WI38 (cell line): ENCODE data around the gene SAPCD2.

Source experiments
- H3K4me3 ChIP-seq: 2 replicates; pipeline ENCODE4 v1.5.1; 2011; ENCODE audit warnings: low read depth, mild to moderate bottlenecking, control low read depth, low read length
- TF ChIP-seq, protein P1 (sequence below): IDR thresholded peaks from 2 replicates; pipeline ENCODE4 v1.5.1; 2012; ENCODE audit warnings: low read depth, mild to moderate bottlenecking, control low read depth, low read length

Gene SAPCD2

DNA sequence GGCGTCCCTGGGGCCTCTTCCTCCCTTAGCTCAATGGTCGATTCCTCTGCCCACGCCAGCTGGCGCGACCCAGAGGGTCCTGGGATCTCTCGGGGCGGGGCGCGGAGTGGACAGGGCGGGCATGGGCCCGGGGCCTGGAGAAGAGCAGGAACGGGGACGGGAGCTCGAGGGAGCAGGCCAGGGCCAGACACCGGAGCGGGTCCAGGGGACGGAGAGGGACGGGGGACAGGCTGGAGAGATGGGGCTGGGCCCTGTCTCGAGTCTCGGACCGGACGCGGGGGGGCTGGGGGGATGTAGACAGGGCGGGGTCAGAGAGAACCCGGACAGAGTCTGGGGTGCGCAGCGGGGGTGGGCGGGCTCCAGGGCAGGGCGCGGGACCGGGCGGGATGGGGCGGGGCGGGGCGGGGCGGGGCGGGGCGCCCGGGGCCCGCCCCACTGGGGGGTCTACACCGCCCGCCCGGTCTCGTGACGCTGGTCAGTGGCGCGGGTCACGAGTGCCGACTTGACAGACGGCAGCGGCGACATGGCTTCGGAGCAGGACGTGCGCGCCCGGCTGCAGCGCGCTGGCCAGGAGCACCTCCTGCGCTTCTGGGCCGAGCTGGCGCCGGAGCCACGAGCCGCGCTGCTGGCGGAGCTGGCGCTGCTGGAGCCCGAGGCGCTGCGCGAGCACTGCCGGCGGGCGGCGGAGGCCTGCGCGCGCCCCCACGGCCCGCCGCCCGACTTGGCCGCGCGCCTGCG is 6.8 kb upstream of the SAPCD2 start, which contains the start of gene UAP1L1:
TSS of gene UAP1L1 (plus strand) at position 508 of the 738 bp plus-strand sequence. CDS start at position 524, 16 bp downstream.
- TF ChIP-seq, protein P1, sequence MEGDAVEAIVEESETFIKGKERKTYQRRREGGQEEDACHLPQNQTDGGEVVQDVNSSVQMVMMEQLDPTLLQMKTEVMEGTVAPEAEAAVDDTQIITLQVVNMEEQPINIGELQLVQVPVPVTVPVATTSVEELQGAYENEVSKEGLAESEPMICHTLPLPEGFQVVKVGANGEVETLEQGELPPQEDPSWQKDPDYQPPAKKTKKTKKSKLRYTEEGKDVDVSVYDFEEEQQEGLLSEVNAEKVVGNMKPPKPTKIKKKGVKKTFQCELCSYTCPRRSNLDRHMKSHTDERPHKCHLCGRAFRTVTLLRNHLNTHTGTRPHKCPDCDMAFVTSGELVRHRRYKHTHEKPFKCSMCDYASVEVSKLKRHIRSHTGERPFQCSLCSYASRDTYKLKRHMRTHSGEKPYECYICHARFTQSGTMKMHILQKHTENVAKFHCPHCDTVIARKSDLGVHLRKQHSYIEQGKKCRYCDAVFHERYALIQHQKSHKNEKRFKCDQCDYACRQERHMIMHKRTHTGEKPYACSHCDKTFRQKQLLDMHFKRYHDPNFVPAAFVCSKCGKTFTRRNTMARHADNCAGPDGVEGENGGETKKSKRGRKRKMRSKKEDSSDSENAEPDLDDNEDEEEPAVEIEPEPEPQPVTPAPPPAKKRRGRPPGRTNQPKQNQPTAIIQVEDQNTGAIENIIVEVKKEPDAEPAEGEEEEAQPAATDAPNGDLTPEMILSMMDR: no peak
- peak within 1 kb of the TSS; percentile 67 for H3K4me3 ChIP-seq

DNA sequence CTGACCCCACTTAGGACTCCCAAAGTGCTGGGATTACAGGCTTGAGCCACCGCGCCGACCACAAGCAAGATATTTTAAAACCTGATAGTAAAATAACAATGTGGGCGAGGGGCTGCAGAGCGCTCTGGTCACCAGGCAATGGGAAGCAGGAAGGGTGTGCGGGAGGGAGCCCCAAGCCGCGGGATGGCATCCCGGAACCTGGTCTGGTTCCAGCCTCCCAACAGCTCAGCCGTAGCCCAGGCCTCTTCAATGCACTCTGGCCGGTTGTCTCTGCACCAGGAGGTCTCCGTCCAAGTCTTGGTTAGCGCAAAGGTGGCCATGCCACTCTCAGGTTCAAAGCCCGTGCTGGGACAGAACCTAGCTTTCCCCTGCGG is 6.3 kb upstream of the SAPCD2 start:
- TF ChIP-seq, protein P1: no peak
- H3K4me3 ChIP-seq: peak overlapping the region; percentile 36

DNA sequence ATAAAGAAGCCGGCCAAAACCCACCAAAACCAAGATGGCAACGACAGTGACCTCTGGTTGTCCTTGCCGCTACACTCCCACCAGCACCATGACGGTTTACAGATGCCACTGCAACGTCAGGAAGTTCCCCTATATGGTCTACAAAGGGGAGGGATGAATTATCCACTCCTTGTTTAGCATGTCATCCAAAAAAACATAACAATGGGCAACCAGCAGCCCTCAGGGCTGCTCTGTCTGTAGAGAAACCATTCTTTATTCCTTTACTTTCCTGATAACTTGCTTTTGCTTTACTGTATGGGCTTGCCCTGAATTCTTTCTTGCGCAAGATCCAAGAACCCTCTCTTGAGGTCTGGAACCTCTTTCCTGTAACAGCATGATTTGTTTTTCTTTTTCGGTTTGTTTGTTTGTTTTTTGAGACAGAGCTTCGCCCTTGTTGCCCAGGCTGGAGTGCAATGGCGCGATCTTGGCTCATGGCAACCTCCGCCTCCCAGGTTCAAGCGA is 5.0 kb upstream of the SAPCD2 start:
- TF ChIP-seq, protein P1: no peak
- H3K4me3 ChIP-seq: no peak overlapping the region

DNA sequence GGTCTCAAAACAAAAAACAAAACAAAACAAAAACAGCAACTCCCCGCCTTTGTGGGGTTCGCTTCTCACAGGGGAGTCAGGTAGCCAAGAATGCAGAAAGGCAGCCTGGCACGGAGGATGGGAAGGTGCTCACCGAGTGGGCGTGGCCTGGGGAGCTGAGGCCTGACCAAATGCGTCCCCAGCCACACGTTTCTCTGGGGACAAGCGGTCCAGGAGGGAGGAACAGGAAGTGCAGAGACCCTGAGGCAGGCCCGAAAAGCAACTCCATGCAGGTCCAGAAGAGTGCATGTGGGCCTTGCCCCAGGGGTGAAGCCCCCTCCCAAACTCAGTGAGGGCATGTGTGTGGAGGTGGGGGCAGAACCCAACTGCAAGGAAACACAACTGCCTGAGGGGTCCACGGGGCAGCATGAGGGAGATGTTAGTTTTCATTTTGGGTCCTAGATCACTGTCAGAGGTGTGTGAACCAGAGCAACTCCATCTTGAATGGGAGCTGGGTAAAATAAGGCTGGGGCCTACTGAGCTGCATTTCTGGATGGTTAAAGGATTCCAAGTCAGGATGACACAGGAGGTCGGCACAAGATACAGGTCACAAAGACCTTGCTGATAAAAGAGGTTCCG is 4.4 kb upstream of the SAPCD2 start:
- H3K4me3 ChIP-seq: no peak overlapping the region
- TF ChIP-seq, protein P1: no peak

DNA sequence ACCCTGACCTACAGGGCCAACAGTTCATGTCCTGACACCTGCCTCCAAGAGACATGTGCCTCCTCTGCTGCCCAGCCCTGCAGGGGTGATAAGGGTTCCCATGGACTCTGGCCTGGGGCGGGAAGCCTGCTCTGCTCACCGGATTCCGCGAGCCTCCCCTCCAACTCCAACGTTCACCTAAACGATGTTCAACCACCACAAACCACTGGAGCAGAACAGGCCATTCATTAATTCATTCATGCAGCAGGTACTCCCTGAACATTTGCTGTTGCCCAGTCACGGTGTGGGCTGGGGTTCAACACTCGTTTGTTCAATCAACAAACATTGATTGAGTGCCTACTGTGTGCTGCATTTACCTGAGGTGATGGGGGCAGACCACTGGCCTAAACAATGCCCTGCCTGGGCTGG is 3.6 kb upstream of the SAPCD2 start:
- TF ChIP-seq, protein P1: no peak
- H3K4me3 ChIP-seq: no peak overlapping the region

DNA sequence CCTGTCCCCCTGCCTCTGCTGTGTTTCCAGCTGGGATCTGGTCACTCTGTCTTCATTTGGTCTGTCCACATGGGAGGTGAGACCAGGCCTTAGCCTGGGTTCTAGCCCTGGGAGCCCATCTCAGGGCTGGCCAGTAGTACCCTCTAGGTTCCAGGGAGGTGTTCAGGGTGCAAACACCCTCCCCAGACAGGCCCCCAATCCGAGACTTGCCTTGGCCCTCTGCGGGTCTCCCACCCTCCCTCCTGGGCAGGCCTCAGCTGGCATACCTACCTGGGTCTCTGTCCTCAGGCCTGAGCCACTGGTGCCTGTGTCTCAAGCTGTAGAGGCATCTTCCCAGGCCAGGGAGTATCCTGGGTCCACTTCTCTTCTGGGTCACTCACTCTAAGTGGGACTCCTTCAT is 925 bp upstream of the SAPCD2 start:
- TF ChIP-seq, protein P1: no peak
- H3K4me3 ChIP-seq: no peak overlapping the region

DNA sequence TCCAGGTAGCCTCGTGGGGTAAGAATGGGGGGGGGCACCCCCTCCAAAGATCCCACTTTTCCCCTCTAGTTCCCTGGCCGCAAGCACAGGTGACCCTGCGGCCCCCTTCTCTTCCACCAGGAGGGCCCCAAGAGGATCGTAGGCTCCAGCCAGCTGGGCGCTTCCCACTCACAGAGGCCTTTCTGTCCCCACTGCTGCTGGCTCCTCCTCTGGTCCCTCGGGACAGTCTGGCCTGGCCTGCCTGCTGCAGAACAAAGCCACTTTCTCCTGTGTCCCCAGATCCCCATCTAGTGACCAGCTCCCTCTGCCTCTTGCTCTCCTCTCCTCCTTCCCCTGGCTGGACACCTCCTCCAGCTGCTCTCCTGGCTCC is 534 bp upstream of the SAPCD2 start:
- TF ChIP-seq, protein P1: no peak
- H3K4me3 ChIP-seq: peak overlapping the region; percentile 48
